ENCODE measurements around the gene YEATS2.

YEATS2 gene

DNA sequence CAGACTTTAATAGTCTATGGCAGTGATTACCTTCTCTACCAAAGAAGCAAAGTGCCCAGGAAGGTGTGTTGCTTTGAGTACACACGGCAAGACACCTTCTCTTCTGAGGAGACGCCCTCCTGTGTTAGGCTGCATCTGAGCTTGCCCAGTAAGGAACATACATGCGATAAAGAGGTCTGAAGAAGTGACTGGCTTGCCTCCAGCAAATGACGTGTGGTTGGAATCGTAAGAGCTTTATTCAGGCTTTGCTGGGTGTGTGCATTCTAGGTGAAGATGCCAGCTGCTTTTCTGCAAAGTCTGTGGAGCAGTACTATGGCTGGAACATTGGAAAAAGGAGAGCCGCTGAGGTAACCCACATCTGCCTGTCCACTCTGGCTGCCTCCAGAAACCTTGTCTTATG, 105.4 kb downstream of the YEATS2 start:
- Histone ChIP-seq H3K4me3 (ENCODE audit: low read length) (no peak overlapping the region), H3K27me3 (ENCODE audit: control insufficient read depth, insufficient read depth, low read length) (no peaks in the 10 kb centered on the region), H3K9ac (ENCODE audit: low read length) (no peak overlapping the region), H3K27ac (ENCODE audit: low read length) (no peak overlapping the region), H3K9me3 (ENCODE audit: control insufficient read depth, low read depth, low read length) (no peaks in the 10 kb centered on the region), H3K36me3 (ENCODE audit: control insufficient read depth, low read depth, low read length) (peaks cover 95% of the 10 kb centered on the region), H3K4me1 (ENCODE audit: control insufficient read depth, low read depth, low read length) (no peaks in the 10 kb centered on the region)

DNA sequence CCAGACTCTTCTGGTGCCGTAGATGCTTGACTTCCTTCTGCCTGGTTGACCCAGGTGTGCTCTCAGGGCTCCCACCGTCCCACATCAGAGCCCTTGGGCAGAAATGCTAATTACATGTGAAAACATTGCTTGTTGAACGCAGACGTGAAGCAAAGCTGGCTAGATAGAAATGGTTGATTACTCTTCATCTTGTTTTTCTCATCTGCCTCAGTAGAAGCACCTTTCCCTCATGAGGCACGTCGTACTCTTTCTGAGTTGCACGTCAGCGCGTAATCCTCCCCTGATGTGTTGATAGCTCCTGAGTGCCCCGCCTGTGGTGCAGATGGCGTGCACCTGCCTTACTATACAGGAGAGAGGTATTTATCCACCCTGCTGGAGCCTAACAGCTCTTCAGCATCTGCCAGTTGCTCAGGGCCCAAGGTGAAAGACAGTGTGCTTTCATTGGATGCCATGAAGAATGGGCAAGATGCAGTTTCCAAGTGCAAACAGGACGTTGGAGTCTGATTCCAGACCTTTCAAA, 109.7 kb downstream of the YEATS2 start:
- H3K36me3 ChIP-seq (ENCODE audit: control insufficient read depth, low read depth, low read length), result peaks cover 94% of the 10 kb centered on the region
- H3K9ac ChIP-seq (ENCODE audit: low read length), result no peak overlapping the region
- H3K27ac ChIP-seq (ENCODE audit: low read length), result no peak overlapping the region
- no peak overlapping the region for H3K4me3 ChIP-seq (ENCODE audit: low read length)
- H3K27me3 ChIP-seq (ENCODE audit: control insufficient read depth, insufficient read depth, low read length), result no peaks in the 10 kb centered on the region
- no peaks in the 10 kb centered on the region for H3K4me1 ChIP-seq (ENCODE audit: control insufficient read depth, low read depth, low read length)
- H3K9me3 ChIP-seq (ENCODE audit: control insufficient read depth, low read depth, low read length), result no peaks in the 10 kb centered on the region

- no peaks in the 10 kb centered on the region for H3K9me3 ChIP-seq (ENCODE audit: control insufficient read depth, low read depth, low read length)
- H3K9ac ChIP-seq (ENCODE audit: low read length), result no peak overlapping the region
- no peak overlapping the region for H3K4me3 ChIP-seq (ENCODE audit: low read length)
- no peaks in the 10 kb centered on the region for H3K27me3 ChIP-seq (ENCODE audit: control insufficient read depth, insufficient read depth, low read length)
- no peaks in the 10 kb centered on the region for H3K4me1 ChIP-seq (ENCODE audit: control insufficient read depth, low read depth, low read length)
- H3K27ac ChIP-seq (ENCODE audit: low read length), result no peak overlapping the region
- peaks cover 92% of the 10 kb centered on the region for H3K36me3 ChIP-seq (ENCODE audit: control insufficient read depth, low read depth, low read length)
Measured at GRCh38 chr3:183807881-183808280, 110.3 kb downstream of the YEATS2 start.

- no peak overlapping the region for H3K27ac ChIP-seq (ENCODE audit: low read length)
- H3K4me3 ChIP-seq (ENCODE audit: low read length), result no peak overlapping the region
- no peaks in the 10 kb centered on the region for H3K9me3 ChIP-seq (ENCODE audit: control insufficient read depth, low read depth, low read length)
- H3K36me3 ChIP-seq (ENCODE audit: control insufficient read depth, low read depth, low read length), result peaks cover 88% of the 10 kb centered on the region
- no peak overlapping the region for H3K9ac ChIP-seq (ENCODE audit: low read length)
- H3K27me3 ChIP-seq (ENCODE audit: control insufficient read depth, insufficient read depth, low read length), result no peaks in the 10 kb centered on the region
- no peaks in the 10 kb centered on the region for H3K4me1 ChIP-seq (ENCODE audit: control insufficient read depth, low read depth, low read length)
Measured at GRCh38 chr3:183808355-183808754, 110.8 kb downstream of the YEATS2 start.

DNA sequence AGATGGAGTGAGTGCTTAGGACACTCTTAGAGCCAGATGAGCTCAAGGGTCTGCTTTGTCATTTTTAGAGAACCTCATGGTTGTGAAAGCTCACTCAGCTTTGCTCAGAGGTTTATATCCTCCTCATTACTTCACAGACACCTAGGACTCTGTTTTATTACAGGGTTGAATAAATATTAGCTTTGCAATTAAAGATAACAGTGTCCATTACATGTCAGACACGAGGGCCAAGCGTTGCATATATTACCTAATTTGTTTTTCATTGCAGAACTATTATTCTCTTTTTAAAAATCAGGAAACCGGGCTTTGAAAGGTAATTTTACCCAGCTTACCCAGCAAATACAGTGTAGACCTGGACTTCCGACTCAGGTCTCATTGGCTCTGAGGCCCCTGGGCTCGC, 111.7 kb downstream of the YEATS2 start:
- Histone ChIP-seq H3K27me3 (ENCODE audit: control insufficient read depth, insufficient read depth, low read length) (no peaks in the 10 kb centered on the region), H3K4me1 (ENCODE audit: control insufficient read depth, low read depth, low read length) (no peaks in the 10 kb centered on the region), H3K36me3 (ENCODE audit: control insufficient read depth, low read depth, low read length) (peaks cover 79% of the 10 kb centered on the region), H3K4me3 (ENCODE audit: low read length) (no peak overlapping the region), H3K9ac (ENCODE audit: low read length) (no peak overlapping the region), H3K9me3 (ENCODE audit: control insufficient read depth, low read depth, low read length) (no peaks in the 10 kb centered on the region), H3K27ac (ENCODE audit: low read length) (no peak overlapping the region)

- no peak overlapping the region for H3K9ac ChIP-seq (ENCODE audit: low read length)
- H3K4me1 ChIP-seq (ENCODE audit: control insufficient read depth, low read depth, low read length), result no peaks in the 10 kb centered on the region
- no peak overlapping the region for H3K4me3 ChIP-seq (ENCODE audit: low read length)
- H3K9me3 ChIP-seq (ENCODE audit: control insufficient read depth, low read depth, low read length), result no peaks in the 10 kb centered on the region
- peaks cover 63% of the 10 kb centered on the region for H3K36me3 ChIP-seq (ENCODE audit: control insufficient read depth, low read depth, low read length)
- no peaks in the 10 kb centered on the region for H3K27me3 ChIP-seq (ENCODE audit: control insufficient read depth, insufficient read depth, low read length)
- no peak overlapping the region for H3K27ac ChIP-seq (ENCODE audit: low read length)
Measured at GRCh38 chr3:183810643-183811594, 113.3 kb downstream of the YEATS2 start.

GRCh38 chr3:183811638-183812037, 114.0 kb downstream of the YEATS2 start:
- Histone ChIP-seq H3K27me3 (ENCODE audit: control insufficient read depth, insufficient read depth, low read length) (no peaks in the 10 kb centered on the region), H3K9ac (ENCODE audit: low read length) (no peak overlapping the region), H3K27ac (ENCODE audit: low read length) (no peak overlapping the region), H3K36me3 (ENCODE audit: control insufficient read depth, low read depth, low read length) (peaks cover 60% of the 10 kb centered on the region), H3K4me3 (ENCODE audit: low read length) (no peak overlapping the region), H3K4me1 (ENCODE audit: control insufficient read depth, low read depth, low read length) (no peaks in the 10 kb centered on the region), H3K9me3 (ENCODE audit: control insufficient read depth, low read depth, low read length) (no peaks in the 10 kb centered on the region)

DNA sequence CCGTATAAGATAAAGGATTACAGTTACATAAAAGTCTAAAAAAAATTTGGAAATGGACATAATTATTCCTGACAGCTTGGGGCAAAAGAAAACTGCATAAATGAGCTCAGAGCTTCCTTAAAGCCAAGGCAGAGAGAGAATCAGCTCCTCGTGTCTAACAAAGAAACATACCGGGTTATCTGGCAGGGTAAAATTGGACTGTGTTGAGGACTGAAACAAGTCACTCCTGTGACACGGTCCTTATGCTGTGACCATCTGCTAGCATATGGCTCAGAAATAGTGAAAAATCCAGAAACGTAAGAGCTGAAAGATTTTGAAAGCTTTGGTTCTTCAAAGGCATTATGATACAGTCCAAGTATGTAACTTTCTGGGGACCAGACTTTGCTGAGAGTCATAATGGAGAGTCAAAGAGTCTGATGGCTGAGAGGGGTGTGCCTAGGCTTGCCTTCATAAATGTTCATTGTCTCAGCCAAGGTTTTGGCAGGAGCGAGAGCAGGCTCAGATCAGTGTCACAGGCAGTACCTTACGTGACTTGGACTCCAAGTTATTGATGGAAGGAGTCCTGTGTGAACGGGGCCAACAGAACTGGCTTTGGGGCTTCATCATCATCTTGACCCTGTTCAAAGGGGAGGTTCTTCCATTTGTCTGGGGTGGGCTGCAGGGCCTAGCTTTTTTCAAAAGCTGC, 115.3 kb downstream of the YEATS2 start:
- H3K36me3 ChIP-seq (ENCODE audit: control insufficient read depth, low read depth, low read length), result peaks cover 50% of the 10 kb centered on the region
- no peak overlapping the region for H3K4me3 ChIP-seq (ENCODE audit: low read length)
- no peaks in the 10 kb centered on the region for H3K9me3 ChIP-seq (ENCODE audit: control insufficient read depth, low read depth, low read length)
- no peaks in the 10 kb centered on the region for H3K27me3 ChIP-seq (ENCODE audit: control insufficient read depth, insufficient read depth, low read length)
- no peak overlapping the region for H3K9ac ChIP-seq (ENCODE audit: low read length)
- H3K27ac ChIP-seq (ENCODE audit: low read length), result no peak overlapping the region
- no peaks in the 10 kb centered on the region for H3K4me1 ChIP-seq (ENCODE audit: control insufficient read depth, low read depth, low read length)

DNA sequence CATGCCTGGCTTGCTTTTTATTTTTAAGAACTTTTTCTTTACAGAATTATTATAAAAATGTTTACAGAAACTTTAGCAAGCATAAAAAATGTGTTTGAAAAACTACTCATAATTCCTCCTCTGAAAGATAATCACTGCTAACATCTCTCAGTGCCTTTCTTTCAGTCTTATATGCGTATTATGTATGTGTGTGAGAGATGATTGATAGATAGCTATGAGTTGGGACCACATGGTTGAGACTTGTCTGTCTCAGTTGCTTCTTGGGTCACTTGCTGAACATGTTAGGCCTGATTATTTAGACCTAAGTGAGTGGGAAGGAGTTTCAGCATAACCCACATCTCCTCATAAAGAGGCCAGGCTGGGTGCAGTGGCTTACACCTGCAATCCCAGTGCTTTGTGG, 116.6 kb downstream of the YEATS2 start:
- Histone ChIP-seq H3K9ac (ENCODE audit: low read length) (no peak overlapping the region), H3K9me3 (ENCODE audit: control insufficient read depth, low read depth, low read length) (no peaks in the 10 kb centered on the region), H3K36me3 (ENCODE audit: control insufficient read depth, low read depth, low read length) (peaks cover 39% of the 10 kb centered on the region)

GRCh38 chr3:183815563-183815940, 118.0 kb downstream of the YEATS2 start:
- Histone ChIP-seq H3K9me3 (ENCODE audit: control insufficient read depth, low read depth, low read length) (no peaks in the 10 kb centered on the region), H3K4me1 (ENCODE audit: control insufficient read depth, low read depth, low read length) (no peaks in the 10 kb centered on the region), H3K27ac (ENCODE audit: low read length) (no peak overlapping the region), H3K36me3 (ENCODE audit: control insufficient read depth, low read depth, low read length) (peaks cover 26% of the 10 kb centered on the region), H3K9ac (ENCODE audit: low read length) (no peak overlapping the region), H3K4me3 (ENCODE audit: low read length) (no peak overlapping the region), H3K27me3 (ENCODE audit: control insufficient read depth, insufficient read depth, low read length) (no peaks in the 10 kb centered on the region)

More for the DNA sequence above, 116.6 kb downstream of the YEATS2 start:
- Histone ChIP-seq H3K27me3 (ENCODE audit: control insufficient read depth, insufficient read depth, low read length) (no peaks in the 10 kb centered on the region), H3K27ac (ENCODE audit: low read length) (no peak overlapping the region), H3K4me1 (ENCODE audit: control insufficient read depth, low read depth, low read length) (no peaks in the 10 kb centered on the region), H3K4me3 (ENCODE audit: low read length) (no peak overlapping the region)

GRCh38 chr3:183815951-183816475, 118.4 kb downstream of the YEATS2 start:
- H3K36me3 ChIP-seq (ENCODE audit: control insufficient read depth, low read depth, low read length), result peaks cover 21% of the 10 kb centered on the region
- H3K27me3 ChIP-seq (ENCODE audit: control insufficient read depth, insufficient read depth, low read length), result no peaks in the 10 kb centered on the region
- H3K9ac ChIP-seq (ENCODE audit: low read length), result no peak overlapping the region
- H3K9me3 ChIP-seq (ENCODE audit: control insufficient read depth, low read depth, low read length), result no peaks in the 10 kb centered on the region
- no peak overlapping the region for H3K27ac ChIP-seq (ENCODE audit: low read length)
- no peaks in the 10 kb centered on the region for H3K4me1 ChIP-seq (ENCODE audit: control insufficient read depth, low read depth, low read length)
- no peak overlapping the region for H3K4me3 ChIP-seq (ENCODE audit: low read length)

All from iPS-18a (cell line).